Measurements from ENCODE around the gene COA4.
"Not testable (repeated sequence)": the region's sequence is repeated elsewhere in the genome, so short reads cannot be mapped to it uniquely, and the experiment has no call there.

Gene COA4

DNA sequence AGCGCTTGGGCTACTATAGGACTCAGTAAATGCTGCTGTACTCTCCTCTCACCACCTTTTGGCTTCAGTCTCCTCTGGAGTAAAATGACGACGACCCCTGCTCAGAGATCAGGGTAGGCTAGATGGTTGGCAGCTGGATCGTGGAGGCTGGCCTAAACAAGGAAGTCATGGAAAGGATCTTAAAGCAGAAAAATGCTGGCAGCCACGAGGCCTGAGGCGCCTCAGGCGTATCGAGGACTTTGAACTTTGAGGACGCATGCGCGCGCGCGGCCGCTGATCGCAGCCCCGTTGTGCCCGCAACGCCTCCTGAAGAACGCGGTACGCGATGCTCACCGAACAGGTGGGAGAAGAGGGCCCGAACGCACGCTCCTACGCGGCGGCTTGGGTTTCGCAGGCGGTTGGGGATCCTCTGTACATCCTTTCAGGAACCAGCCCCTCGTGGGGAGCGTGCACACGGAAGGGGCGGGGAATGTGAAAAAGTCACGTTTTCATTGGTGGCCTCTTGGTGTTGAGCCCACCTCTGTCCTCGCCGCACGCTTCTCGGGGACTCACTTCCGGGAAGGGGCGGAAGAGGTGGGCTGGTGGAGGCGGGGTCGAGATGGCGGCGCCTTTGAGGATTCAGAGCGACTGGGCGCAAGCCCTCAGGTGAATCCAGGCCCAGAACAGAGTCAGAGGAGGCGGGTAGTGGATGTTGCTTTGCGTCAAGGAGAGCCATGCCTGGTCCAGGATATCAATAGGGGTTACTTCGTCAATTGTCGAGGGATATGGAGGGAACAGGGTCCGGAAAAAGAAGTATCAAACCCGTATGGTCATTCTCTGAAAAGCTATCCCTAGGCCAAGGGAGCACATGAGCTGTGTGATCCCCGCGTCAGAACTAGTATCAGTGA is at the start of gene COA4, which contains the start of gene PAAF1:
Gene COA4 (minus strand): TSS at position 423 of the 887 bp plus-strand sequence. CDS start 3,468 bp downstream, outside the sequence.
Gene PAAF1 (plus strand): TSS at position 576 of the 887 bp plus-strand sequence. CDS start 23 bp downstream, at position 599.
- peak; percentile 93 for DNase-seq

DNA sequence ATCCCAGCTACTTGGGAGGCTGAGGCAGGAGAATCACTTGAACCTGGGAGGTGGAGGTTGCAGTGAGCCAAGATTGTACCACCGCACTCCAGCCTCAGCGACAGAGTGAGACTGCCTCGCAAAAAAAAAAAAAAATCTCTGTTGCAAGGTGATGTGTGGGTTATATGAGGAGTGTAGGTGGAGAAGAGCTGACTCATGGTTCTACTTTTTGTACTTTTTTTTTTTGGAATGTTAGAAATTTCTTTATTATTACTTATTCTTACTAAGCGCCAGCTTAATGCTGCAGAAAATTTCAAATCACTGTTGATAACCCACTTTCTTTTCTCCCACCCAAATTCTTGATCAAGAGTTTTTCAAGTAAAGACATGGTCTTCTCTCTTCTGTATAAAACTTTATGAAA is 44.5 kb upstream of the COA4 start:
- DNase-seq, result no peak

DNA sequence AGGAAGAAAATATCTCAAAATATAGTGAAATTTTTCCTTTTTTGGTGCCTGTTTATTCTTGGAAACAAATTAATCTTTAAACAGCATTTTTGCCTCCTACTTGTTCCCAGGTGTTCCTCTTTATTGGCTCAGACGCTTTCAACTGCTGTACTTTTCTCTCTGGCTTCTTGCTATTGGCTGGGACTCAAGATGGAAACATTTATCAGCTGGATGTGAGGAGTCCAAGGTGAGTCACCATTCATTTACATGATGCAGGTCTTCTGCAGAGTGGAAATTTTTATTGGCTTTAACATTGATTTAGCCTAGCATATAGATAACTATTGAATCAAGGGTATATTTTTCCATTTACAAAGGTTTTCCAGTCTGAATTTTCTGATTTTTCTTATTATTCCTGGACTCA is 39.8 kb upstream of the COA4 start:
- no peak for DNase-seq

DNA sequence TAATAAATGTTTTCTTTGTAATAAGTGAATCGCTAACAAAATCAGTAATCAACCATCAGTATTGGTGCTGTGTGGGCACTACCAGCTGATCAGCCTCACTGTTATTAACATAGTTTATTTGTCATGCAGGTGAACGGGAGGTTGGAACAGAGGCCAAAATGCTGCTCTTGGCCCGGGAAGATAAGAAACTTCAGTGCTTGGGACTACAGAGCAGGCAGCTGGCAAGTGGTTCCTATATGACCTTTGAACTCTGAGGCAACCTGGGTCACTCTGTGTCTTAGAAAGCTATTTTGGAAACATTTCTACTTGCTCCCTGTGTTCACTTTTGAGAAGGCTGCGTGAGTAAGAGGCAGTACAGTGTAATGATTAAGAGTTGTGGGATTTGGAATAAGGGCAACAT is 37.6 kb upstream of the COA4 start:
- no peak for DNase-seq

DNA sequence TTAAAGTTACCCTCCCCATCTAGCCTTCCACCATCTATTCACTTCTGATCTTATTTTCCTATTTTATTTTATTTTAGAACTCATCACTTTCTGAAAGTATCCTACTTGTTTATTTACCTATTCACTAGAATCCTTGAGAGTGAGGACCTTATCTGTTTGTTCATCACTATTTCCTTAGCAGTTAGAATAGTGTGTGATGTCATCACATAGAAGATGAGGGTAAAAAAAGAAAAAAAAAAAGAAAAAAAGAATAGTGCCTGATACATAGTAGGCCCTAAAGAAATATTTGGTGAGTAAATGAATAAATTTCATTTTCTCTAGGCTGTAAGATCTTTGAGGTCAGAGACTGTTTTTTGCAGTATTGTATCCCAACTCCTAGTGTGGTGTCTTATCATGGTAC is 36.8 kb upstream of the COA4 start:
- no peak for DNase-seq

DNA sequence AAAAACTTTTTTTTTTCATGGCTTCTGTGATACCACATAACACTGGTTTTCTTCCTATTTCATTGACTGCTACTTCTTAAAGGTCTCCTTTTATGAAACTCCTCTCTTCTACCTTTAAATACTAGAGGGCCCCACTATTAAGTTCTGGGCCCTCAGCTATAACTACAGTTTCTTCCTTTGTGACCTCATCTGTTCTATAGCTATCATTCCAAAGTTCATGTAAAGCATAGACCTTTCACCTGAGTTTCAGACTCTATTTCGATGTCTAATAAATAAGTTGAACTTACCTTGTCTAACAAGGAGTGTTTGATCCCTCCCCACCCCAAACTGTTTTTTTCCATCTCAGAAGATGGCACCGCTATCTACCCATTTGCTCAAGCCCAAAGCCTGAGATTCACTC is 35.4 kb upstream of the COA4 start:
- DNase-seq, result no peak

DNA sequence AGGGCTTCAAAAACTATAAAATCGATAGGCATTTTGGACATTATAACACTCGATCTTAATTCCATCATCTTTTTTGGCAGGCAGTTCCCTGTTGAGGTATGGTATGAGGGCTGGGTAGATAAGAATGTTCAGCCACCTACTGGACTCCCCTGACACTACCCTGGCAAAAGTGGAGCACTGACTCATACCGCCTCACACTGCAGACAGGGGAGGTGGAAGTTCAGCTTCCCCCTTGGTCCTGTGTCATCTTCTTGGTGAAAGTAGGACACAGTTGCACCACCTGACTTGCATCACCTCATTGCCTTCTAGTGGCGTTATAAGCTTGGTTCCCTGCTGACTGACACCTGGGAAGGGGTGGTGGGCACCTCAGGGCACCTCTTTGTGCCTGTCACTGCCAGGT is 30.5 kb upstream of the COA4 start:
- no peak for DNase-seq

DNA sequence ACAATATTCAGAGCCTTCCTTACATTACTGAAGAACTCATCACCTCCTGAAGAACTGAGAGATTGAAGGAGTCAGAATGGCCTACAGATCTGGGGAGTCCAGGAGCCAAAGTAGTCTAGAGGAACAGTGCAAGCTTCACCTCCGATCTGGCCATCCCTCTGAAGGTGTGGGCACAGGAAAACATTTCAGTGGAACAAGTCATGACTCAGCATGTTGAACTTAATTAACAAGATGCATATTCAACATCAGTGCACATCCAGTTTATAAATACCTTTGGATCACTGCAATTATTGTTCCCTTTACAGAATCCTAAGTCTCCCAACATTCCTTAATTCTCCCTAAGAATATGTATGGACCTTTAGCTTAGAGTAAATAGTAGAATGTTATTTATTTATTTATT is 25.7 kb upstream of the COA4 start:
- DNase-seq, result no peak

DNA sequence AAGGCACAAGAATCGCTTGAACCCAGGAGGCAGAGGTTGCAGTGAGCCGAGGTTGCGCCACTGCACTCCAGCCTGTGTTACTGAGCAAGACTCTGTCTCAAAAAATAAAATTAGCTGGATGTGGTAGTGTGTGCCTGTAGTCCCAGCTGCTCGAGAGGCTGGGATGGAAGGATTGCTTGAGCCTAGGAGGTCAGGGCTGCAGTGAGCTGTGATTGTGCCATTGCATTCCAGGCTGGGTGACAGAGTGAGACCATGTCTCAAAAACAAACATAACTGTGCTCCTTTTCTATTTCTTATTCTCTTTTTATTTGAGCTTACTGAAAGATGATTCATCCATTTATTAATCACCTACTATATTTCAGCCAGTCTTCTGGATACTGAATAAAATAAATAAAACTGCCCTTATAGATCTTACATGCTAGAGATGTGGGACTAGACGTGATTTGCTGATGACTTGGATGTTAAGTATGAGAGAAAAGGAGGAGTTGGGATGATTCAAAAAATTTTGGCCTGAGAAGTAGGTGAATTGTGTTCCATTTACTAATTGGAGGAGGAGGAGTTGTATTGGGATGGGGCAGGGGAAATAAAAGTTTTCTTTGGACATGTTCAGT is 18.2 kb upstream of the COA4 start:
- DNase-seq, result no peak

DNA sequence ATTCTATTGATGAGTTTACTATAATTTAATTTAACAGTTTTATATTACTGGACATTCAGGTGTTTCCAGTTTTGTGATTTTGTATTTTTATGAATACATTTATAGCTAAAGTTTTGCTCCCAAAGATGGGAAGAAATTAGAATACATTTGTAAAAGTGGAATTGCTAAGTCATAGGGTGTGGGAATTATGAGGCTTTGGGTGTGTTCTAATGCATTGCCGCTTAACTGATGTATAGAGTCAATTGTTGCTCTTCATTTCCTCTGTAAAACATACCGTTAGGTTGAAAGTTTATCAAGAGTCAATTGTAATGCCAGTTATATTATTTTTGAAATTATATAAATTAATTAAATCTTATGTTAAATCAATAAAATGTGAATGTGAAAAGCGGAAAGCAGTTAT is 16.4 kb upstream of the COA4 start:
- DNase-seq, result no peak

DNA sequence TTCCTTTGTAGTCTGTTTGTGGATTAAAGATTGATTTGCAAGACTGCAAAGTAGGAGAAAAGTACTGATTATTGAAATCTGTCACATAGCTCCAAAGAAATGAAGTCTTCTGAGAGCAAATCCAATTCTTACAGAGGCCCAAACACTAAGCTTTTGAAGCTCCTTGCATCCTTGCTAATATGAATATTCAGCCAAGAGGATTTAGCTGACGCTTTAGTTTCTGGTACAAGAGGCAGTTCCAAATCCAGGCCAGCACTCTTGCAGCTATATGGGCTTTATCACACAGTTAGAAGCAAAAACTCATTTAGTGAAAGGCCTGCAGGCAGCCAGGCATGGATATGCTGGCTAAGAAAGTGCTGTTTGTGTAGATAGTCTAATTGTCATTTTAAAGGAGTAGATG is 12.9 kb upstream of the COA4 start:
- no peak for DNase-seq

DNA sequence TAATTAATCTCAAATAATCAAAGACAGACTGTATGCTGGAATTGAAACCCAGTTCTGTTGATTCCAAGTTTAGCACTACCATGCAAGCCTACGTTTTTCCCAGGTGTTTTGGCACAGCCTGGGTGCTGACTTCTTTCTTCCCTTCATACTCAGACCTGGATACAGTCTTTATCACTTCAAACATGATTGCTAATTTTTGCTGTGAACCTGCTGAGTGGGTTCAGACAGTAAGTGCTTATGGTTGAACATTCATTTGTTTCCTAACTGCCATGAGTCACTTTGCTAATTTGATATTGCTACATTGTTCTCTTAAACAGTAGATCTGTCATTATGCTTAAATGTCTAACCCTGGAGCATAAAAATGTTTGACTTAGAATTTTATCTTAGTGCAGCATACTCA is 12.4 kb upstream of the COA4 start:
- no peak for DNase-seq

DNA sequence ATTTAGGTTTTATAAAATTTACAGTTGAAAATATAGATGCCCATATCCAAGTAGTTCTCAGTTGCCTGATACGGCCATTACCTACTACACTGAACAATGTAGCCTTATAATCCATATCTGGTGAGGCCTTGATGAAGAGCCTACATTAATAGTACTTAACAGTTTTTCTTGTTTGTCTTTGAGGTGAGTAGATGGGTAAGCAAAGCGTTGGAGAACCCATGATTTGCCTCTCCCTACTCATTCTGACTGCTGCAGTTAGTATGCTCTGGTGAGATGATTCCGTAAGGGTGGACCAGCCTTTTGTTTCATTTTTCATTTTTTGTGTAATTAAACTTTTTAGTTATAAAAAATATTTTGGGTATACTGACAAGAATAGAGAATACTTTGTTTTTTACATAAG is 11.6 kb upstream of the COA4 start:
- no peak for DNase-seq

DNA sequence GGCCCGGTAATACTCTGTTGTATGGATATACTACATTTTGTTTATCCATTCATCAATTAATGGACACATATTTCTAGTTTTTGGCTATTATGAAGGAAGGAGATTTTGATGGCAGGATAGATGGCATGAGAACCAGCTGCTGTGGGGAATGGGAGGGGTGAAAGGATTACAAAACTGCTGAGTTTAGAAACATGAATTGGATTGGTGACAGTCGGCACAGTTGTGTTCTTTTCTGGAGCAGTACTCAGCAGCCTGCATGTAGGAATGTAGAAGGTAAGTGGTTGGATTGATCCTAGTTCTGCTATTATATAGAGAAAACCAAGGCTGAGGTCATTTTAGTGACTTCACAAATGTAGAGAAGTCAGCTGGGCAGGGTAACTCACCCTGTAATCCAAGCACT is 7.2 kb upstream of the COA4 start:
- DNase-seq, result no peak

DNA sequence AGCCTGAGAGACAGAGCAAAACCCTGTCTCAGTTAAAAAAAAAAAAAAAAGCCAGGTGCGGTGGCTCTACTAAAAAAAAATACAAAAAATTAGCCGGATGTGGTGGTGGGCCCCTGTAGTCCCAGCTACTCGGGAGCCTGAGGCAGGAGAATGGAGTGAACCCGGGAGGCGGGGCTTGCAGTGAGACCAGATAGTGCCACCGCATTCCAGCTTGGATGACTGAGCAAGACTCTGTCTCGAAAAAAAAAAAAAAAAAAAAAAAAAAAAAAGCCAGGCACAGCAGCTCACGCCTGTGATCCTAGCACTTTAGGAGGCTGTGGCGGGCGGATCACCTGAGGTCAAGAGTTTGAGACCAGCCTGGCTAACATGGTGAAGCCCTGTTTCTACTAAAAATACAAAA is 3.8 kb upstream of the COA4 start:
- not testable (repeated sequence) for DNase-seq

DNA sequence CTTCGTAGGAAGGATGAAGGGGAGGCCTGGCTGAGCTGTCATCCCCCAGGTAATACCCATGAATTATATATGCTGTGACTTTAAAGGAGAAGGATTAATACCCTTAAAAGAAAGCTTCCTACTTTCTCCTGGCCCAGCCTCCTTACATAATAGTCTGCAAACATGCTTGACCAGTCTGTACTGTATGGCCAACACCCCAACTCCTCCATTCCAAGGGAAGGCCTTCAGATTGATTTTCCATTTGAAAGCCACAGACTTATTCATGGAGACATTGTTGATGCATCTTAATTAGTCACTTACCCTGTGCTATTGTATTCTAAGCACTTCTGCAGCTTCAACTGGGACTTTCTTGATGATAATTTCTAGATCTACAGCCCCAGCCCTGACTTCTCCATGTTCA is 2.1 kb upstream of the COA4 start:
- DNase-seq, result no peak

DNA sequence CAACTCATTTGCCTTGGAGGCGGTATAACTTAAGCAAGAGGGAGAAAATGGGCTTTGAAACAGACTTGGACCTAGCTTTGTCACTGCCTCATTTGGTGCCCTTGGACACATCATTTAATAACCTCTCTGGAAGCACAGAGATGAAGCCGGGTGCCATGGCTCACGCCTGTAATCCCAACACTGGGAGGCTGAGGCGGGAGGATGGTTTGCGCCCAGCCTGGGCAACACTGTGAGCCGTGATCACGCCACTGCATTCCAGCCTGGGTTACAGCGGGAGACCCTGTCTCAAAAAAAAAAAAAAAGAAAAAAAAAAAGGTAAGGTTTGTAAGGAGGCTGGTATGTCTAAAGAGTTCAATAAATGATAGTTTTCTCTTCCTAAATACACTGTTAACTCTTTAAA is 806 bp downstream of the COA4 start:
- peak; percentile 10 for DNase-seq

DNA sequence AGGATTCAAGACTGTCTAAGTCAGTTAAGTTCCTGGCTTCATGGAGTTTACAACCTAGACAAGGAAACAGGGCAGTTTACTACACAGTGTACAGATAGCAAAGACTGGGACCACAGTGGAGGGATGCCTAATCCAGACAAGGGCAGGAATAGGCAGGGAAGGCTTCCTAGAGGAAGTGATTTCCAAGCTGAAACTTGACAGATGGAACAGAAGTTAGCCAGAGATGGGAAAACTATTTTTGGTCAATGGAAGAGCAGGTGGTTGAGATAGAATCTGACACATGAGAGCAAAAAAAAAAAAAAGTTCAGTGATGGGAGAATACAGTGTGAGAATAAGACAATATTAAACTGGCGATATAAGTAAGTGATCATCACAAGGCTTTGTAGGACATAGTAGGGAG is 1.3 kb downstream of the COA4 start:
- no peak for DNase-seq

DNA sequence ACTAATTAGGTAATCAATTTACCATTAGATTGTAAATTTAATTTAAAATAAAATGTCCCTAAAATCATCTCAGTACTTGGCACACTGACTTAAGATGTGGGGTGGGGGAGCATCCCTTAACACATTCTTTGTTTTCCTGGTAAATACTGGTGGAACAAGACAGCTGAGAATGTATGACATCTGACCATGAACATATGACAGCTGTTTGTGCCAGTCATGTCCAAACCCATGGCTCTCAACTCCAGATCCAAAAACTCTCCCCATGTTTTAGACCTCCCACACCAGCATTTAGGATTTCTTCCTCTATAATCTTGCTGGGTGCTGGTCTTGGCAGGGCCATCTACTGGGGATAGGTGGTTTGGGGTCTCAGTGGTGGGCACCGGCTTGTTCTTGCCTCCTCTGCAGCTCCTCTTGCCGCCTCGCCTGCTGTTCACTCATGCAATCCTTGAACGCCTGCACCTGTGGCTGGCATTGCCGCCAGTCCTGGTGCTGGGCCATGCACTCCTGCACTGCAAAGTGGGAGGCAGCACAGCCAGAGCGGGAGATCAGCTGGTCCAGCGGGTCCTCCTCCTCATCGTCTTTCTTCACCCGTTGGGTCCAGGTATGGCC is 3.8 kb downstream of the COA4 start:
- DNase-seq, result no peak

DNA sequence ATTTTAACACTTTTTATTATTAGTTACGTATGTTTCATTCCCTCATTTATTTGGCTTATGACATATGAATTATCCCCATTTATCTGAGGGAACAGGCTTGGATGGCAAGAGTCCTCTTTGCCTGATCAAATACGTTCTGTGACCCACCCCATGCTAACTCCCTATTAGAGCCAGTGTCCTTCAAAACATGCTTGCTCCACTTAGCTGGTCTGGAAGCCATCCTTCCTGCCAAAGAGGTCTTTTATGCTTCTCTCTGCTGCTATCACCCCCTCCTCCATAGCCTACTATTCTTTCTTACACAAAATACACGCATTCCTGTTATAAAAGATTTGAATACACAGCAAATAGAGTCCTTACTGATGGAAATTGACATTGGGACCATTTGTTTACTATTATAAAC is 6.4 kb downstream of the COA4 start:
- no peak for DNase-seq

DNA sequence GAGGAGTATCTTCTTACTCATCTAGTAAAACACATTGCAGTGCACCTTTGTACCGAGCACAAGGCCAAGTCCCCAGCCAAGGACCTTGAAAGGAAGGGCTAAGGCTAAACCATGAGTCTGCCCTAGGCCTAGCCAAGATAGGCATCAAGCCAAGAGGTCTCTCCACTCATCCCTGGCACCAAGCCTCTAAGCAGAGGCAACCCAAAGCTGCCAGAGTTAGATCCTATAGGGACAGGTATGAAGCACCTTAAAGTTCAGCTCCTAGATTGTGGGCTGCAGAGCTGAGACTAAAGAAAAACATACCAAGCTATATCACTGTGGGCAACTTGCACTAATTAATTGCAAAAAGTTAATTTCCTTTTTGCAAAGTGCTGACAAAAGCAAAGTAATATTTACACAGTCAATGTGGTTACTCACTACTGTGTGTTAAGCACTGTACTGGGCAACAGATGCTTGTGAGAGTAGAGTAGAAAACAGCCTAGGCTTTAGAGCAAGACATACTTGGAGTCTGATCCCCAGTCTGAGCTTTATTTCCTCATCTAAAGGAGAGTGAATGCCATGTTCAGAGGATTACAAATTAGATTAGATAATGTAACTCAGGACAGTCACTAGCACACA is 7.2 kb downstream of the COA4 start:
- no peak for DNase-seq

DNA sequence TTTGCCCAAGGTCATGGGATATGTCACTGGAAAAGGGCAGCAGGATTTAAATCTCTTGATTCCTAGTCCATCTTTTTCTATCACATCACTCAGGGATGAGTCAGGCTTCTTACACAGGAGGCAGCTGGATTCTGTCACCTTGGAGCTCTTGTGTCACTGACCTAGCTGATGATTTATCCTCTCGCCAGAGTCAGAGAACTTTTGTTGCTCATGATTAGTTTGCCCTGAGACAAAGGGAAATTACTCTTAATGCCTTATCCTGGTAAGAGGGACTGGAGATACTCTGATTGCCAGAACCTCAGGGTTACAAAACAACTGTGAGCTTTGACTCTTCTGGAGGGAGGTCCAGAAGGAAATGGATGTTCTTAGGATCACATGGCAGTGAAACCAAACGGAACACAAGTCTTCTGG is 10.1 kb downstream of the COA4 start:
- DNase-seq, result no peak

DNA sequence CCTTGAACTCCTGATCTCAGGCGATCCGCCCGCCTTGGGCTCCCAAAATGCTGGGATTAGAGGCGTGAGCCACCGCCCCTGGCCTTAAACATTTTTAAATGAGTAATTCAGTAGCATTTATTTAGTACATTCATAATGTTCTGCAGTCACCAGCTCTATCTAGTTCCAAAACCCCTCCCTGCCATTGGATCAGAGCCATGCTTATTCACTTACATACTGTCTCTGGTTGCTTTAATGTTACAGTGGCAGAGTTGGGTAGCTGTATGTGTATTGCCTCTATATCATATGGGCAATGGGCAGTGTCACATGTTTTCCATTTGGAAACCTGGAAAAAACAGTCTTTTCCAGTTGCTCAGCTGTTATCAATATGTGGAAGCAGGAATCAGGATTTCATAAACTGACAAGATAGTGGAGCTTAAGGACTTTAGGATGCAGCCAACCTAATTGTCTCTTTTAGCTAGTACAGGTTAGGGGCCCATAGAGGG is 10.5 kb downstream of the COA4 start:
- no peak for DNase-seq

DNA sequence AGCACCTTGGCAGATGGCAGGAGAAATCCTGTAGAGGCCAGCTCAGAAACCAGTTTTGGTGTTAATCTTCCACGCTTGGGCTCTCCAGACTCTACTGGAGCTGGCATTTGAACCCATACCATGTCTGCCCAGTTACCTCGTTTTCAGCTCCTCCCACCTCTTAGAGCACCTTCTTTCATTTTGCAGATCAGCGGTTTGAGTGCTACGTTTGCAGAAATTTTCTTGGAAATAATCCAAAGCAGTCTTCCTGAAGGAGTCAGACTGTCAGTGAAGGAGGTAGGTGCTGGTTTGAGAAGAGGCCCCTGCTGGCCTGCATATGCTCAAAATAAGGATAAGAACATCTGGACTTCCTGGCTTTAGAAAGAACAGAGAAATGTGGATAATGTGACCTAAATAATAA is 13.7 kb downstream of the COA4 start:
- DNase-seq, result no peak
